ENCODE data around the gene DOCK1. TPM values are rescaled to one million over a fixed set of nuclear protein-coding genes. Genes with fewer than 3 reads are reported as not detected.

DOCK1 gene
- polyA plus RNA-seq, 1 of the 3 experiments (the other 2 are of a cell fraction), result 15.5 TPM

DNA sequence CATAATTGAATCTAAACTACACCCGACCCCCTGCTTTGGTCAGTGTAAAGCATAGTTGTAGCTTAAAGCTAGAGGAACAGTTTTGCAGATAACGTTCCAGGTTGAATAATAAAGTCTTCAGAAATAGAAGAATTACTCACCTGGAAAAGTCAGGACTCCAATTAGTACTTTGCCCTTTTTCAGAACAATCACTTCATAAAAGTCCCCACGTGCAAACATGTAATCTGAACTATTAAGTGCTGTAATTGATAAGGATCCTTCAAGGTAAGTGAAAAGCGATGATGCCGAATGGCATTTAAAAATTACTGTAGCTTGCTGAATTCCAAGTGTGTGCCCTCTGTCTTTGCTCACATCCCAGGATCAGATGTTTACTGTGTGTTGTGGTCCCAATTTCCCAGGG is 344.8 kb downstream of the DOCK1 start:
- no peak overlapping the region for H3K9ac ChIP-seq
- no peak for DNase-seq
- no peaks in the 10 kb centered on the region for H3K4me1 ChIP-seq (ENCODE audit: control insufficient read depth in 1 of 2, insufficient read depth in 2 of 2, low read depth in 1 of 2, low read length in 1 of 2)
- WGBS (ENCODE audit: low lambda C conversion rate), result 80% methylated on average over 5 of the region's 5 CpGs
- ChIA-PET POLR2A (no interaction called here), CTCF (no interaction called here)
- no peak overlapping the region for H2AFZ ChIP-seq (ENCODE audit: low read depth)
- no peaks in the 10 kb centered on the region for H3K9me2 ChIP-seq
- no peaks in the 10 kb centered on the region for H3K79me2 ChIP-seq (ENCODE audit: insufficient read depth)
- no peak overlapping the region for H3K4me3 ChIP-seq (ENCODE audit: low read depth in 2 of 2, low read length in 1 of 2)
- no peak overlapping the region for H3K4me2 ChIP-seq
- H3F3A ChIP-seq (replicated peaks; ENCODE audit: insufficient read depth), result no peaks in the 10 kb centered on the region
- H3K36me3 ChIP-seq (replicated peaks in 1 of 2; ENCODE audit: control insufficient read depth in 1 of 2, insufficient read depth in 2 of 2, low read length in 1 of 2), result peaks cover 13 to 14% of the 10 kb centered on the region in 2 experiments
- no peaks in the 10 kb centered on the region for H3K27me3 ChIP-seq (ENCODE audit: insufficient read depth)
- H3K27ac ChIP-seq (ENCODE audit: low read depth in 2 of 2, low read length in 1 of 2), result no peak overlapping the region
- no peaks in the 10 kb centered on the region for H3K9me3 ChIP-seq
- no peak for TF ChIP-seq REST (IDR thresholded peaks at IDR 0.05; ENCODE audit: low read depth, low read length)
- TF ChIP-seq POLR2AphosphoS5 (IDR thresholded peaks at IDR 0.05; ENCODE audit: low read depth, low read length), result no peak
- TF ChIP-seq RXRA (IDR thresholded peaks at IDR 0.05; ENCODE audit: borderline replicate concordance, low read depth), result no peak
- TF ChIP-seq IRF3 (IDR thresholded peaks at IDR 0.05; ENCODE audit: low read depth, low read length), result no peak
- no peak for TF ChIP-seq CHD2 (IDR thresholded peaks at IDR 0.05; ENCODE audit: low read length, partially characterized antibody)
- TF ChIP-seq NFIC (IDR thresholded peaks at IDR 0.05; ENCODE audit: borderline replicate concordance), result no peak
- no peak for TF ChIP-seq MXI1 (IDR thresholded peaks at IDR 0.05; ENCODE audit: low read depth, low read length)
- TF ChIP-seq EP300 (IDR thresholded peaks at IDR 0.05; ENCODE audit: borderline replicate concordance in 1 of 2, low read depth in 1 of 2, low read length in 1 of 2), result no peak
- no peak for TF ChIP-seq FOXM1 (IDR thresholded peaks at IDR 0.05; ENCODE audit: low read depth)
- TF ChIP-seq, protein P1, sequence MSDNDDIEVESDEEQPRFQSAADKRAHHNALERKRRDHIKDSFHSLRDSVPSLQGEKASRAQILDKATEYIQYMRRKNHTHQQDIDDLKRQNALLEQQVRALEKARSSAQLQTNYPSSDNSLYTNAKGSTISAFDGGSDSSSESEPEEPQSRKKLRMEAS (IDR thresholded peaks at IDR 0.05; ENCODE audit: low read depth), result no peak
- TF ChIP-seq EZH2phosphoT487 (IDR thresholded peaks at IDR 0.05; ENCODE audit: borderline replicate concordance, low read depth), result no peak
- no peaks in the 10 kb centered on the region for H4K20me1 ChIP-seq (ENCODE audit: insufficient read depth)

GRCh38 chr10:127252818-127253217 is 347.6 kb downstream of the DOCK1 start:
- H3K4me3 ChIP-seq (ENCODE audit: low read depth in 2 of 2, low read length in 1 of 2), result no peak overlapping the region
- H3F3A ChIP-seq (replicated peaks; ENCODE audit: insufficient read depth), result no peaks in the 10 kb centered on the region
- H3K36me3 ChIP-seq (replicated peaks in 1 of 2; ENCODE audit: control insufficient read depth in 1 of 2, insufficient read depth in 2 of 2, low read length in 1 of 2), result peaks cover 15 to 16% of the 10 kb centered on the region in 2 experiments
- no peak overlapping the region for H2AFZ ChIP-seq (ENCODE audit: low read depth)
- 99% methylated on average over 6 of the region's 6 CpGs for WGBS (ENCODE audit: low lambda C conversion rate)
- no peaks in the 10 kb centered on the region for H3K9me2 ChIP-seq
- no peak for TF ChIP-seq SMC3 (IDR thresholded peaks at IDR 0.05; ENCODE audit: low read depth, low read length)
- TF ChIP-seq, protein P2, sequence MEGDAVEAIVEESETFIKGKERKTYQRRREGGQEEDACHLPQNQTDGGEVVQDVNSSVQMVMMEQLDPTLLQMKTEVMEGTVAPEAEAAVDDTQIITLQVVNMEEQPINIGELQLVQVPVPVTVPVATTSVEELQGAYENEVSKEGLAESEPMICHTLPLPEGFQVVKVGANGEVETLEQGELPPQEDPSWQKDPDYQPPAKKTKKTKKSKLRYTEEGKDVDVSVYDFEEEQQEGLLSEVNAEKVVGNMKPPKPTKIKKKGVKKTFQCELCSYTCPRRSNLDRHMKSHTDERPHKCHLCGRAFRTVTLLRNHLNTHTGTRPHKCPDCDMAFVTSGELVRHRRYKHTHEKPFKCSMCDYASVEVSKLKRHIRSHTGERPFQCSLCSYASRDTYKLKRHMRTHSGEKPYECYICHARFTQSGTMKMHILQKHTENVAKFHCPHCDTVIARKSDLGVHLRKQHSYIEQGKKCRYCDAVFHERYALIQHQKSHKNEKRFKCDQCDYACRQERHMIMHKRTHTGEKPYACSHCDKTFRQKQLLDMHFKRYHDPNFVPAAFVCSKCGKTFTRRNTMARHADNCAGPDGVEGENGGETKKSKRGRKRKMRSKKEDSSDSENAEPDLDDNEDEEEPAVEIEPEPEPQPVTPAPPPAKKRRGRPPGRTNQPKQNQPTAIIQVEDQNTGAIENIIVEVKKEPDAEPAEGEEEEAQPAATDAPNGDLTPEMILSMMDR (IDR thresholded peaks at IDR 0.05), result no peak
- no peak for TF ChIP-seq ZBTB33 (IDR thresholded peaks at IDR 0.05; ENCODE audit: borderline replicate concordance, low read depth)
- TF ChIP-seq TCF12 (IDR thresholded peaks at IDR 0.05), result no peak
- no peak for TF ChIP-seq EZH2phosphoT487 (IDR thresholded peaks at IDR 0.05; ENCODE audit: borderline replicate concordance, low read depth)
- TF ChIP-seq, protein P1 (IDR thresholded peaks at IDR 0.05; ENCODE audit: low read depth), result no peak
- no peak for TF ChIP-seq FOXM1 (IDR thresholded peaks at IDR 0.05; ENCODE audit: low read depth)
- H3K27me3 ChIP-seq (ENCODE audit: insufficient read depth), result no peaks in the 10 kb centered on the region
- DNase-seq, result no peak
- no peaks in the 10 kb centered on the region for H3K4me1 ChIP-seq (ENCODE audit: control insufficient read depth in 1 of 2, insufficient read depth in 2 of 2, low read depth in 1 of 2, low read length in 1 of 2)
- ChIA-PET POLR2A (no interaction called here), CTCF (no interaction called here)
- H3K9me3 ChIP-seq, result no peaks in the 10 kb centered on the region
- H3K27ac ChIP-seq (ENCODE audit: low read depth in 2 of 2, low read length in 1 of 2), result no peak overlapping the region
- no peaks in the 10 kb centered on the region for H4K20me1 ChIP-seq (ENCODE audit: insufficient read depth)
- no peak overlapping the region for H3K9ac ChIP-seq
- H3K79me2 ChIP-seq (ENCODE audit: insufficient read depth), result no peaks in the 10 kb centered on the region
- no peak overlapping the region for H3K4me2 ChIP-seq

All from SK-N-SH (cell line).